Measurements from ENCODE around the gene ASB16.
"Not testable (repeated sequence)": the region's sequence is repeated elsewhere in the genome, so short reads cannot be mapped to it uniquely, and the experiment has no call there.

- not testable (repeated sequence) for TF ChIP-seq CTCF, POLR2A (IDR thresholded peaks at IDR 0.05)
These were observed 26.6 kb upstream of the ASB16 start for GRCh38 chr17:44143921-44144320.
